ENCODE results near the gene SOX21. TPM values are rescaled to one million over a fixed set of nuclear protein-coding genes. Genes with fewer than 3 reads are reported as not detected.

Gene SOX21
- not detected in 3 replicates for polyA plus RNA-seq
- polyA plus RNA-seq (2011; ENCODE audit: low read depth) = 0.21 TPM
- polyA plus RNA-seq (2011; cell fraction: cytosol; rRNA removed) = 0.03 and 0.04 TPM in 2 replicates
- polyA plus RNA-seq (2011; cell fraction: nucleus; rRNA removed) = not detected in 2 replicates
- 0.11 TPM in 1 of 2 replicates, not detected in the other for polyA plus RNA-seq (2012; ENCODE audit: low replicate concordance)
- not detected in 3 replicates for polyA minus RNA-seq
- polyA minus RNA-seq (2011; cell fraction: cytosol; rRNA and poly(A)+ RNA removed) = not detected
- polyA minus RNA-seq (2011; cell fraction: nucleus; rRNA and poly(A)+ RNA removed) = not detected in 2 replicates

GRCh38 chr13:94712287-94712811 lies at the start of gene SOX21:
Gene SOX21 (minus strand): TSS chr13:94712545. CDS start chr13:94712049, 496 bp downstream.
- H3K27me3 ChIP-seq (ENCODE audit: control insufficient read depth, extremely low read depth, insufficient read depth, low read length) = peaks cover 34% of the 10 kb centered on the region
- H2AFZ ChIP-seq (ENCODE audit: control insufficient read depth, low read length) = peak within 1 kb of the TSS; percentile 77
- peak within 1 kb of the TSS; percentile 82 for H3K4me2 ChIP-seq (ENCODE audit: control insufficient read depth, extremely low read depth, insufficient read depth, low read depth, low read length)
- H3K4me1 ChIP-seq (ENCODE audit: control insufficient read depth, extremely low read depth, insufficient read depth, low read length) = peaks cover 12% of the 10 kb centered on the region
- FAIRE-seq = no peak
- H3K9me1 ChIP-seq (ENCODE audit: control insufficient read depth, extremely low read depth, insufficient read depth, low read length) = no peaks in the 10 kb centered on the region
- DNase-seq (ENCODE audit: low read depth, low spot score) = no peak
- dilution Hi-C loops (cut with MboI; ENCODE audit: extremely low pct_ligation_motif_present, low sequenced_read_pairs) = no loop called here
- H3K9ac ChIP-seq (ENCODE audit: control insufficient read depth, extremely low read depth, insufficient read depth, low read length) = no peak within 1 kb of the TSS
- no peaks in the 10 kb centered on the region for H3K79me2 ChIP-seq (ENCODE audit: control insufficient read depth, insufficient read depth, low read length)
- peak within 1 kb of the TSS; percentile 27 to 58 (median 50) for H3K4me3 ChIP-seq (ENCODE audit: control insufficient read depth in 2 of 3, extremely low read depth in 1 of 3, insufficient read depth in 2 of 3, low read depth in 1 of 3, low read length in 3 of 3)
- no peaks in the 10 kb centered on the region for H3K9me3 ChIP-seq (ENCODE audit: control insufficient read depth, low read depth, low read length)
- no peak within 1 kb of the TSS for H3K27ac ChIP-seq (ENCODE audit: control insufficient read depth, insufficient read depth, low read length)
- no peak for TF ChIP-seq CTCF (optimal IDR thresholded peaks at IDR 0.05 in 1 of 3, IDR thresholded peaks at IDR 0.05 in 1 of 3, conservative IDR thresholded peaks at IDR 0.05 in 1 of 3; ENCODE audit: extremely low read depth in 1 of 3, insufficient read depth in 2 of 3, low read length in 3 of 3)
- TF ChIP-seq EZH2 (IDR thresholded peaks at IDR 0.05; ENCODE audit: low read length) = no peak
- H3K36me3 ChIP-seq (ENCODE audit: control insufficient read depth in 2 of 2, extremely low read depth in 1 of 2, insufficient read depth in 2 of 2, low read length in 2 of 2) = no peaks in the 10 kb centered on the region
- H4K20me1 ChIP-seq (ENCODE audit: control insufficient read depth, extremely low read depth, insufficient read depth, low read length) = no peaks in the 10 kb centered on the region

- H3K4me3 ChIP-seq (ENCODE audit: control insufficient read depth in 2 of 3, extremely low read depth in 1 of 3, insufficient read depth in 2 of 3, low read depth in 1 of 3, low read length in 3 of 3) = no peak overlapping the region
- no peaks in the 10 kb centered on the region for H4K20me1 ChIP-seq (ENCODE audit: control insufficient read depth, extremely low read depth, insufficient read depth, low read length)
- no peak for DNase-seq (ENCODE audit: low read depth, low spot score)
- H2AFZ ChIP-seq (ENCODE audit: control insufficient read depth, low read length) = no peak overlapping the region
- H3K4me2 ChIP-seq (ENCODE audit: control insufficient read depth, extremely low read depth, insufficient read depth, low read depth, low read length) = no peak overlapping the region
- FAIRE-seq = no peak
- H3K9me3 ChIP-seq (ENCODE audit: control insufficient read depth, low read depth, low read length) = no peaks in the 10 kb centered on the region
- H3K4me1 ChIP-seq (ENCODE audit: control insufficient read depth, extremely low read depth, insufficient read depth, low read length) = no peaks in the 10 kb centered on the region
- no peak overlapping the region for H3K27ac ChIP-seq (ENCODE audit: control insufficient read depth, insufficient read depth, low read length)
- H3K79me2 ChIP-seq (ENCODE audit: control insufficient read depth, insufficient read depth, low read length) = no peaks in the 10 kb centered on the region
- dilution Hi-C loops (cut with MboI; ENCODE audit: extremely low pct_ligation_motif_present, low sequenced_read_pairs) = no loop called here
- H3K36me3 ChIP-seq (ENCODE audit: control insufficient read depth in 2 of 2, extremely low read depth in 1 of 2, insufficient read depth in 2 of 2, low read length in 2 of 2) = no peaks in the 10 kb centered on the region
- H3K27me3 ChIP-seq (ENCODE audit: control insufficient read depth, extremely low read depth, insufficient read depth, low read length) = no peaks in the 10 kb centered on the region
- H3K9ac ChIP-seq (ENCODE audit: control insufficient read depth, extremely low read depth, insufficient read depth, low read length) = no peak overlapping the region
- no peak for TF ChIP-seq CTCF (optimal IDR thresholded peaks at IDR 0.05 in 1 of 3, IDR thresholded peaks at IDR 0.05 in 1 of 3, conservative IDR thresholded peaks at IDR 0.05 in 1 of 3; ENCODE audit: extremely low read depth in 1 of 3, insufficient read depth in 2 of 3, low read length in 3 of 3)
- TF ChIP-seq EZH2 (IDR thresholded peaks at IDR 0.05; ENCODE audit: low read length) = no peak
- H3K9me1 ChIP-seq (ENCODE audit: control insufficient read depth, extremely low read depth, insufficient read depth, low read length) = no peaks in the 10 kb centered on the region
These were observed 49.1 kb upstream of the SOX21 start for GRCh38 chr13:94761407-94761806.
